ENCODE data around the gene KDM8. TPM values are rescaled to one million over a fixed set of nuclear protein-coding genes. Genes with fewer than 3 reads are reported as not detected.

The KDM8 gene
- total and polyA plus RNA-seq, 2 donors (not counting 3 experiments of a cell fraction or from before 2014, with no cell fraction given) = 5.1 to 8.4 TPM

DNA sequence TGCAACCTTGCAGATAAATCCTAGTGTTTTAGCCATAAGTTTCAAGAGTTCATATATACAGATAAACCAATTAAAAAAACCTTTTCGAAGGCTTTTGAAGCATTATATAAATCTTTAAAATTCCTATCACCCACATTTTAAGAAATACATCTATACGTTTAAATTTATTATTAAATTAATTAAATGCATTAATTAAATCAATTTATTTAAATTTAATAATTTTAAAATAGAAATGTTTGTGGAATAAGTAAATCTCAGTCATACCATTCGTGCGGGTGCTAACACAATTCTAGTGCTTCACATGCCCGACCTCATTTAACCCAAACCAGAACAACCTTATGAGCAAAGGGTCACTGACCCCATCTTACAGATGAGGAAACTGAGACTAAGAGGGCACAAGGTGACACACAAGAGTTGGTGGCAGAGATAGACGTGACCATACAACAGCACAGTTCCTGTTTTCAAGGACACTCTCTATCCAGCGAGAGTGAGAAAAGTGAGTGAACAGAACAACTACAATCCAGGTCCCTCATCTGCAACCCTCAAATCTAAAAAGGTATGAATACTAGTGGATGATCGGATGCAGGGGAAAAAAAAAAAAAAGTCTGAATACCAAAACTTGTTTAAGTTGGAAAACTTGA lies 63.8 kb downstream of the KDM8 start:
- H3K4me3 ChIP-seq (replicated peaks in 1 of 3; ENCODE audit: insufficient read depth in 1 of 3, low read depth in 1 of 3, low read length in 3 of 3) = no peak overlapping the region
- no peak overlapping the region for H2AFZ ChIP-seq (ENCODE audit: low read depth, low read length)
- no peak for TF ChIP-seq FOS (IDR thresholded peaks at IDR 0.05; ENCODE audit: borderline replicate concordance, insufficient read depth, low read length)
- no peak for TF ChIP-seq JUN (IDR thresholded peaks at IDR 0.05; ENCODE audit: borderline replicate concordance, insufficient read depth, insufficient read length, low read depth)
- TF ChIP-seq EZH2 (IDR thresholded peaks at IDR 0.05; ENCODE audit: borderline replicate concordance, low read depth, low read length, severe bottlenecking) = no peak
- dilution Hi-C loops (cut with MboI; ENCODE audit: extremely low pct_ligation_motif_present, low sequenced_read_pairs) = no loop called here
- FAIRE-seq = no peak
- no peaks in the 10 kb centered on the region for H3K36me3 ChIP-seq (ENCODE audit: control insufficient read depth in 2 of 2, extremely low read depth in 1 of 2, insufficient read depth in 2 of 2, low read length in 2 of 2)
- DNase-seq (ENCODE audit: low read depth, low spot score) = no peak
- H3K9me1 ChIP-seq (replicated peaks; ENCODE audit: control insufficient read depth, extremely low read depth, insufficient read depth, low read length) = no peaks in the 10 kb centered on the region
- H3K79me2 ChIP-seq (ENCODE audit: control insufficient read depth, insufficient read depth, low read length) = no peaks in the 10 kb centered on the region
- ChIA-PET POLR2A (no interaction called here), CTCF (interaction anchor here (1.2 kb wide), 2 partner anchors 32 to 62 kb away, joined by 3 to 5 read pairs; no protein-coding TSS in a partner anchor)
- no peak overlapping the region for H3K4me2 ChIP-seq (ENCODE audit: insufficient read depth, low read length)
- H3K4me1 ChIP-seq (ENCODE audit: control insufficient read depth, extremely low read depth, insufficient read depth, low read length) = peaks cover 16% of the 10 kb centered on the region
- BruUV-seq (replicated peaks) = no TSS peak
- no peak overlapping the region for H3K27ac ChIP-seq (ENCODE audit: insufficient read depth, low read depth, low read length)
- intact Hi-C loops (cut with micrococcal nuclease) = no loop called here
- H4K20me1 ChIP-seq (replicated peaks; ENCODE audit: control insufficient read depth, extremely low read depth, insufficient read depth, low read length) = no peaks in the 10 kb centered on the region
- H3K9me3 ChIP-seq (replicated peaks; ENCODE audit: control insufficient read depth, insufficient read depth, low read length) = no peaks in the 10 kb centered on the region
- no peak overlapping the region for H3K9ac ChIP-seq (replicated peaks; ENCODE audit: extremely low read depth, insufficient read depth, low read length)
- H3K27me3 ChIP-seq (ENCODE audit: control insufficient read depth in 2 of 2, insufficient read depth in 2 of 2, low read length in 2 of 2) = no peaks in the 10 kb centered on the region

DNA sequence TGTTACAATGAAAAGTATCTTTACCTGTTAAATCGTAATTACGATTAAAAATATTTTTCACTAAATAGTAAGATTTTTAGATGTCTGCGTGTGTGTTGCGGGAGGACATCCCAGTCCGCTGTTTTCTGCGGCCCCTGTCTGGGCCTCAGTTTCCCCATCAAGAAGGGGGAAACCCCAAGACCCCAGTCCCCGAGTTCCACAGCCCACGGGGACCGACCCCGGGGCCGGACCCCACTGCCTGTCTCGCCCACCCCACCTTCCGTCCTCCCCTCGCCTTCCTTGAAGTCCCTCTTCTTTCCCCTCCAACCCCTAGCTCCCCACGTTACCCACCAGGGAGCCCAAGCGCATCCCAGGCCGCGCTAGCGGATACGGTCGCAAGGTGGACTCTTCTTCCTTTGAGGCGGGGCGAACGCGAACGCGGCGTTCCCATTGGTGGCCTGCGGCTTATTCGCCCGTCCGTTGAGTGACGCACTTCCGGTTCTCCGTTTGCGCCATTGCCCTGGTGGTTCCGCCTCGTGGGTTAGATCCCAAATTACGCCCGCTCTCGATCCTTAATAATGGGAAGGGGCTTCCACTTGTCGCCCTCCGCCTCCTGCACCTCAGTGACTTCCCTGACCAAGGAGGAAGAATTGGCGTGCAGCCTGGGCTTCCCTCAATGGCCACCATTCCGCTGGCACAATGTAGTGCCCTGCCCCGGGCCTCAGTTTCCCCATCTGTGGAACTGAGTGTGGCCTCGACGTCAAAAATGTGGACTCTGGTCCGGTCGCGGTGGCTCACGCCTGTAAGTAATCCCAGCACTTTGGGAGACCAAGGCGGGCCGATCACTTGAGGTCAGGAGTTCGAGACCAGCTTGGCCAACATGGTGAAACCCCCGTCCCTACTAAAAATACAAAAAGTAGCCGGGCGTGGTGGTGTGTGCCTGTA lies 65.3 kb downstream of the KDM8 start, which contains the start of gene NSMCE1:
TSS of gene NSMCE1 (minus strand) at position 397 of the 924 bp plus-strand sequence. CDS start 11,202 bp downstream, outside the sequence.
- TSS peak; percentile 95 for BruUV-seq (replicated peaks)

More for the DNA sequence above, 65.3 kb downstream of the KDM8 start, which contains the start of gene NSMCE1:
- peak; percentile 92 for DNase-seq (ENCODE audit: low read depth, low spot score)
- intact Hi-C loops (cut with micrococcal nuclease) (loop anchor here (1.0 to 2.0 kb wide), 4 partner anchors 10 to 46 kb away; no protein-coding TSS in a partner anchor), dilution Hi-C loops (cut with MboI; ENCODE audit: extremely low pct_ligation_motif_present, low sequenced_read_pairs) (no loop called here)
- POLR2A ChIA-PET = interaction anchor here (0.7 kb wide), 1 partner anchor 81 kb away, joined by 7 read pairs; no protein-coding TSS in a partner anchor
- Histone ChIP-seq H3K4me2 (ENCODE audit: insufficient read depth, low read length) (peak within 1 kb of the TSS; percentile 76), H3K27ac (ENCODE audit: insufficient read depth, low read depth, low read length) (peak within 1 kb of the TSS; percentile 58), H3K9me1 (replicated peaks; ENCODE audit: control insufficient read depth, extremely low read depth, insufficient read depth, low read length) (no peaks in the 10 kb centered on the region), H2AFZ (ENCODE audit: low read depth, low read length) (peak within 1 kb of the TSS; percentile 85), H3K27me3 (ENCODE audit: control insufficient read depth in 2 of 2, insufficient read depth in 2 of 2, low read length in 2 of 2) (no peaks in the 10 kb centered on the region), H3K9ac (replicated peaks; ENCODE audit: extremely low read depth, insufficient read depth, low read length) (peak within 1 kb of the TSS; percentile 68), H3K36me3 (ENCODE audit: control insufficient read depth in 2 of 2, extremely low read depth in 1 of 2, insufficient read depth in 2 of 2, low read length in 2 of 2) (no peaks in the 10 kb centered on the region), H3K79me2 (ENCODE audit: control insufficient read depth, insufficient read depth, low read length) (no peaks in the 10 kb centered on the region), H3K4me3 (replicated peaks in 1 of 3; ENCODE audit: insufficient read depth in 1 of 3, low read depth in 1 of 3, low read length in 3 of 3) (peak within 1 kb of the TSS; percentile 61 to 78 (median 77)), H4K20me1 (replicated peaks; ENCODE audit: control insufficient read depth, extremely low read depth, insufficient read depth, low read length) (no peaks in the 10 kb centered on the region), H3K9me3 (replicated peaks; ENCODE audit: control insufficient read depth, insufficient read depth, low read length) (no peaks in the 10 kb centered on the region), H3K4me1 (ENCODE audit: control insufficient read depth, extremely low read depth, insufficient read depth, low read length) (peaks cover 16% of the 10 kb centered on the region)
- CTCF ChIA-PET = interaction anchor here (0.7 to 1.5 kb wide), 5 partner anchors 32 to 60 kb away, joined by 3 to 5 read pairs (median 3); no protein-coding TSS in a partner anchor
- FAIRE-seq = peak; percentile 94
- TF ChIP-seq EZH2 (IDR thresholded peaks at IDR 0.05; ENCODE audit: borderline replicate concordance, low read depth, low read length, severe bottlenecking) (no peak), GATA2 (IDR thresholded peaks at IDR 0.05; ENCODE audit: insufficient read depth, insufficient read length, low read depth, low read length) (no peak), POLR2AphosphoS5 (IDR thresholded peaks at IDR 0.05; ENCODE audit: insufficient read depth, low read depth, low read length) (peak; percentile 82), FOS (IDR thresholded peaks at IDR 0.05; ENCODE audit: borderline replicate concordance, insufficient read depth, low read length) (no peak), JUN (IDR thresholded peaks at IDR 0.05; ENCODE audit: borderline replicate concordance, insufficient read depth, insufficient read length, low read depth) (peak; percentile 17), MYC (IDR thresholded peaks at IDR 0.05; ENCODE audit: low read depth, low read length) (no peak), POLR2A (IDR thresholded peaks at IDR 0.05; ENCODE audit: low read depth, low read length) (peak; percentile 86)
- TF ChIP-seq, protein P1, sequence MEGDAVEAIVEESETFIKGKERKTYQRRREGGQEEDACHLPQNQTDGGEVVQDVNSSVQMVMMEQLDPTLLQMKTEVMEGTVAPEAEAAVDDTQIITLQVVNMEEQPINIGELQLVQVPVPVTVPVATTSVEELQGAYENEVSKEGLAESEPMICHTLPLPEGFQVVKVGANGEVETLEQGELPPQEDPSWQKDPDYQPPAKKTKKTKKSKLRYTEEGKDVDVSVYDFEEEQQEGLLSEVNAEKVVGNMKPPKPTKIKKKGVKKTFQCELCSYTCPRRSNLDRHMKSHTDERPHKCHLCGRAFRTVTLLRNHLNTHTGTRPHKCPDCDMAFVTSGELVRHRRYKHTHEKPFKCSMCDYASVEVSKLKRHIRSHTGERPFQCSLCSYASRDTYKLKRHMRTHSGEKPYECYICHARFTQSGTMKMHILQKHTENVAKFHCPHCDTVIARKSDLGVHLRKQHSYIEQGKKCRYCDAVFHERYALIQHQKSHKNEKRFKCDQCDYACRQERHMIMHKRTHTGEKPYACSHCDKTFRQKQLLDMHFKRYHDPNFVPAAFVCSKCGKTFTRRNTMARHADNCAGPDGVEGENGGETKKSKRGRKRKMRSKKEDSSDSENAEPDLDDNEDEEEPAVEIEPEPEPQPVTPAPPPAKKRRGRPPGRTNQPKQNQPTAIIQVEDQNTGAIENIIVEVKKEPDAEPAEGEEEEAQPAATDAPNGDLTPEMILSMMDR (IDR thresholded peaks at IDR 0.05; ENCODE audit: extremely low read depth in 1 of 2, insufficient read depth in 1 of 2, low read depth in 1 of 2, low read length in 2 of 2) = peak in 1 of 2 donors; percentile 23
- TF ChIP-seq, protein P2, sequence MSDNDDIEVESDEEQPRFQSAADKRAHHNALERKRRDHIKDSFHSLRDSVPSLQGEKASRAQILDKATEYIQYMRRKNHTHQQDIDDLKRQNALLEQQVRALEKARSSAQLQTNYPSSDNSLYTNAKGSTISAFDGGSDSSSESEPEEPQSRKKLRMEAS (IDR thresholded peaks at IDR 0.05; ENCODE audit: insufficient read depth, insufficient read length) = peak; percentile 38
